DMS153 treated with DMSO at 0.1 percent for 48 hours (cell line): Measurements from ENCODE around the gene KIF2B.
"Not testable (repeated sequence)": the region's sequence is repeated elsewhere in the genome, so short reads cannot be mapped to it uniquely, and the experiment has no call there.

Experiments used
- DNase-seq: peaks from one replicate; lab custom pipeline; 2025; ENCODE audit not compliant: unreplicated experiment; lab: John Stamatoyannopoulos, UW

Gene KIF2B

DNA sequence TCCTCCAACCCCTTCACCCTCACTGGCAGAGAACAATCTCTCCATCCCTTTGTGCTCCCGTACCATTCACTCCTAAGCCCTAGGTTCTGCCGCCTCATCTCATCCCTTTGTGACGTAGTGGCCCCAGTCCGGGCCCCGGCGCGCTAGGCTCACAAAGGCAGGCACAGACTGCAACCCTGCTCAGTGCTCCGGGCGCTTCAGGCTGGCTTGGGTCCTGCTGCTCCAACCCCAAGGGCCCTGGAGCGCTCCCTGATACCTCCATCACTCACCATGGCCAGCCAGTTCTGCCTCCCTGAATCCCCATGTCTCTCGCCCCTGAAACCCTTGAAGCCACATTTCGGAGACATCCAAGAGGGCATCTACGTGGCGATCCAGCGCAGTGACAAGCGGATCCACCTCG, at the start of gene KIF2B:
Gene KIF2B (plus strand): TSS at position 164 of the 400 bp plus-strand sequence. CDS start 107 bp downstream, at position 271.
- no peak for DNase-seq

DNA sequence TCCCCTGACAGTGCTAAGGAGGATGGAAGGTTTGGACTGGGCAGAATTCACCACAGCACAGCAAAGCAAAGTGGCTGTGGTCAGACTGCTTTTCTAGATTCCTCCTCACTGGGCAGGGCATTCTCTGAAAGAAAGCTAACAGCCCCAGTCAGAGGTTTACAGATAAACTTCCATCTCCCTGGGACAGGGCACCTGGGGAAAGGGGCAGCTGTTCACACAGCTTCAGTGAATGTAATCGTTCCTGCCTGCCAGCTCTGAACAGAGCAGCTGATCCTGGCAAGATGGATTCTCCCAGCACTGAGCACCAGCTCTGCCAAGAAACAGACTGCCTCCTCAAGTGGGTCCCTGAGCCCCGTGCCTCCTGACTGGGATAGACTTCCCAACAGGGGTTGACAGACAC, 42.4 kb upstream of the KIF2B start:
- DNase-seq = no peak

- no peak for DNase-seq
Observed at GRCh38 chr17:53791551-53791950, 31.2 kb upstream of the KIF2B start.

GRCh38 chr17:53792451-53792850, 30.3 kb upstream of the KIF2B start:
- no peak for DNase-seq

DNA sequence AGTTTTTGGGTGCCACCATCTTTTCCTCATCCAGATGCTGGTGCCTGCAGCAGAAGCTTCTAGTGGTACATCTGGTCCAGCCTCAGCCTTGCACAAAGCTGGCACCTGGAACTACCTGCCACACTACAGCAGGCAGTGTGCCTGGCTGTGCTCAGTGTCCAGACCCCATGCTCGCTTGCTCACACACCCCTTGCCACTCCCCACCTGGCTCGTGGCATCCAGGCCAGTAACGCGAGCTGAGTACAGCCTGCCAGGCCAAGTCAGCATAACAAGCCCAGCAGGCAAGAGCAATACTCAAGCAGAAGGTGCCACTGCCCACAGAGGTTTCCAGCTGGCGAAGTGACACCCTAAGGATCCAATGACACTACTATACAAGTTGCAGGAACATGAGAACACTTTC, 29.7 kb upstream of the KIF2B start:
- DNase-seq = no peak

- DNase-seq = no peak
Observed at GRCh38 chr17:53794875-53795274, 27.9 kb upstream of the KIF2B start.

- no peak for DNase-seq
Observed at GRCh38 chr17:53796642-53797041, 26.1 kb upstream of the KIF2B start.

DNA sequence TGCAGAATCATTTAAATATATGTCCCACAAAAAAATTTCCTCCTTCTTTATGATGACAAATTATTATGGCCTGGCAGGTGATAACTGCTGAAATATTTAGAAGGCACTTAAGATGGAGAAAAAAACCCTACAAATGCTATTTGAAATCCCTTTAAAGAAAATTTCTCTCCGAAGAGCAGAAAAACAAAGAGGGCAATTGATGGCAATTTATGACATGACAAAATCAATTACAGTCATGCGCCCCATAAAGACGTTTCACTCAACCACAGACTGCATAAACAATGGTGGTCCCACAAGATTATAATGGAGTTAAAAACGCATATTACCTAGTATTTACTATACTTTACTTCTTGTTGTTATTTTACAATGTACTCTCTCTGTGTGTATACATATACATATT, 25.2 kb upstream of the KIF2B start:
- DNase-seq = no peak

DNA sequence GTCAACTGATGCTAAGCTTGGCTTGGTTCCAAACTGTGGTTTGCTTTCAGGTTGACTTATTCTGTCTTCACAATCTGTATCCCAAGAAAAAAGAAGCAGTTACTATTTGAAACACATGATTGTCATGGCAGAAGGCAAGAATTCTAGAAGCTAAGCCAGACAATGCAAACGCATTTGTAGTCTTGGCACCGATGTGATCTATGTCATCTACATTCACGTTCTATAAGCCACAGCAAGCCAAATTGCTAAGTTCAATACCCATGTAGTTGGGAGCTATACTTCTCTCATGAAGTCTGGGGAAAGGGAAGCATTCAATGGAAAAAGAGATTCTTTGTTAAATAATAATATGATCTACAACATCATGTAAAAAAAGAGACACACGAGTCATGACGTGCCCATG, 18.3 kb upstream of the KIF2B start:
- no peak for DNase-seq

DNA sequence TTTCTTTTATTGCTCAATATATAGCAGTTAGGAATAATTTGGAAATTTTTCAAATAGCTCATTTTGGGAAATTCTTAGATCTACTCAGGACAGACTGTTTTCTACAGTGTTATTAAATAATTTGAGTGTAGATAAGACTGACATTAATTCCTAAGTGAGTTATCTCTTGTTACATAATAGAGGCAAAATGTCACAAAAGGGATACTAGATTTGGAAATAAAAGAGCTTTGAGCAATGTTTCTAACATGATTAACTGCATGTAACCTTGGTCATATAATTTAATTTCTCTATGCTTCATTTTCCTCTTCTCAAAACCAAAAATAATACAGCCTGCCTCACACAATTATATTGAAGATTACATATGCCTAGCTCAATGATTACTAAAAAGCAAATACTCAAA, 16.3 kb upstream of the KIF2B start:
- no peak for DNase-seq

DNA sequence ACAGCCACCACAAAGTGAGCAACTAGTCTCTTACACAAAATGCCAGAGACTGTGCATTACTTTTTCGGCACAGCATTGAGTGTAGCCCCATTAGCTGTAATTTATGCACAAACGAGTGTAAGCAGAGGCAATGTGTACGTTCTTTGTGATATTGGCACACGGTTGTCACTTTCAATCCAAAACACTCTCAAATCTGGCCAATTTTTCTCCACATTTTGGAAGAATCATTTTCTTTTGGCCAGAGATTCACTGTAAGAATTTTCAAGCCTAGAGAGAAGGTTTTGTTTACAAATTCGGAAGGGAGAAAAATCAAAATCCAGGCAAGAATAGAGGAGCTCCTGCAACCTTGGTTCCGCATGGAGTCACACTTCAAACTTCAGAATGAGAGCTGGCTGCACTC, 15.4 kb upstream of the KIF2B start:
- no peak for DNase-seq

DNA sequence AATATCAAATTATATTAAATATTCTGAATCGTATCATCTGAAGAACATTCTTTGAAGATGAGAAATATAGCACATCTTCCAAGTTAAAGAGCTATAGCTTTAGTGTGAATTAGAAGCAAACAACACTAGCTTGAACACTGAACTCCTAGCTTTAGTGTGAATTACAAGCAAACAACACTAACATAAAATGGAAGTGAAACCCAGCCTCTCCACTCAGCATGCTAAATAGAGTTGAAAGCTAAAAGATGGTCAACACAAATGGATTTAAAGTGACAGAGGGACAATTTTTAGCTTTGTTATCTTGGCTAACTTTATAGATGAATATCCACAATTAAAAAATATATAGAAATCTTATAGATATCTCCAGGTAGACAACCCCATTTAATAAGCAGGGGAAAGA, 4.5 kb upstream of the KIF2B start:
- no peak for DNase-seq

GRCh38 chr17:53818929-53819328, 3.8 kb upstream of the KIF2B start:
- DNase-seq = no peak

GRCh38 chr17:53819956-53820355, 2.8 kb upstream of the KIF2B start:
- no peak for DNase-seq

DNA sequence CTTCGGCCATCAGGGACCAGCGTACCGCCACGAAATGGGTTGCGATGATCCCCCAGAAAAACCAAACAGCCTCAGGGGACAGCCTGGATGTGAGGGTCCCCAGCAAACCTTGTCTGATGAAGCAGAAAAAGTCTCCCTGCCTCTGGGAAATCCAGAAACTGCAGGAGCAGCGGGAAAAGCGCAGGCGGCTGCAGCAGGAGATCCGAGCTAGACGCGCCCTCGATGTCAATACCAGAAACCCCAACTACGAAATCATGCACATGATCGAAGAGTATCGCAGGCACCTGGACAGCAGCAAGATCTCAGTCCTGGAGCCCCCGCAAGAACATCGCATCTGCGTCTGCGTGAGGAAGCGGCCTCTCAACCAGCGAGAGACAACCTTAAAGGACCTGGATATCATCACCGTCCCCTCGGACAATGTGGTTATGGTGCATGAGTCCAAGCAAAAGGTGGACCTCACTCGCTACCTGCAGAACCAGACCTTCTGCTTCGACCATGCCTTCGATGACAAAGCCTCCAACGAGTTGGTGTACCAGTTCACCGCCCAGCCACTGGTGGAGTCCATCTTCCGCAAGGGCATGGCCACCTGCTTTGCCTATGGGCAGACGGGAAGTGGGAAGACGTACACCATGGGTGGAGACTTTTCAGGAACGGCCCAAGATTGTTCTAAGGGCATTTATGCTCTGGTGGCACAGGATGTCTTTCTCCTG, 769 bp downstream of the KIF2B start:
- no peak for DNase-seq

GRCh38 chr17:53834771-53835170, 12.0 kb downstream of the KIF2B start:
- not testable (repeated sequence) for DNase-seq

- no peak for DNase-seq
Observed at GRCh38 chr17:53837131-53837530, 14.4 kb downstream of the KIF2B start.

DNA sequence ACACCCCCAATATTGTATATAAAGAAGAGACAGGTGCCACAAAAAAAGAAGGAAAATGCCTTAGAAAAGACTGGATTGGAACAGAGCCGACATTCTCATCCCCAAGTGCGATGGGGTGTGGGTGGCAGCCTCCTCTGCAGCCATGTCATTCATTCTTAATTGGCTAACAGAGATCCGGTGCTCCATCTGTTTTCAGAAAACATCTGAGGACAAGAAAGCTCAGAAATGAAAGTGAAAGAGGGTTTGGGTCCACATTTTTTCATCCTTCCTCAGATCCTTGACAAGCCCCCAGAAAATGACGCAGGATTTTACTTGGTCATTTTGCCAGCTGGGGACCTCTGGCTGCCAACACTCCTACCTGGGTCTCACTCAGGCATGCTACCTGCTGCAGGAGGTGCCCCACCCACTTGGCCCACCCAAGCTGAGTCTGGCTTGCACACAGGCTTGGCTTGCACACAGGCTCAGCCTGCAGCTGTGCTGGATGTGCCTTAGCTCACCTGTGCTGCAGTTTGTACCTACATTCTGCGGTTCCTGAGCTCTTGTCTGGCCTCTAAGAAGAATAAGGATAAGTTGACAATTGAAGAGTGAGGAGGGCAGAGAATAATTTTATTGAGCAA, 21.9 kb downstream of the KIF2B start:
- DNase-seq = no peak

DNA sequence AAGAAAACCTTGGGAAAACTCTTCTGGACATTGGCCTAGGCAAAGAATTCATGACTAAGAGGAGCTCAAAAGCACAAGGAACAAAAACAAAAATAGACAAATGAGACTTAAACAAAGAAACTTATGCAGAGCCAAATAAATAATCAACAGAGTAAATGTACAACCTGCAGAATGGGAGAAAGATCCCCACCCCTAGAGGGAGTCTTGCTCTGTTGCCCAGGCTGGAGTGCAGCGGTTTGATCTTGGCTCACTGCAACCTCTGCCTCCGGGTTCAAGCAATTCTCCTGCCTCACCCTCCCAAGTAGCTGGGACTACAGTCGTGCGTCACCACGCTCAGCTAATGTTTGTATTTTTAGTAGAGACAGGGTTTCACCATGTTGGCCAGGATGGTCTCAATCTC, 48.4 kb downstream of the KIF2B start:
- DNase-seq = not testable (repeated sequence)
